ENCODE results near the gene GPR35. TPM values are rescaled to one million over a fixed set of nuclear protein-coding genes. Genes with fewer than 3 reads are reported as not detected.
A peak's percentile ranks its signal among the peaks of the same experiment; 100 is the strongest.

The GPR35 gene
- total and polyA plus RNA-seq, 2 of the 13 experiments (the other 11 are each of a cell fraction or from before 2014, with no cell fraction given), result 27.1 to 44.2 TPM

DNA sequence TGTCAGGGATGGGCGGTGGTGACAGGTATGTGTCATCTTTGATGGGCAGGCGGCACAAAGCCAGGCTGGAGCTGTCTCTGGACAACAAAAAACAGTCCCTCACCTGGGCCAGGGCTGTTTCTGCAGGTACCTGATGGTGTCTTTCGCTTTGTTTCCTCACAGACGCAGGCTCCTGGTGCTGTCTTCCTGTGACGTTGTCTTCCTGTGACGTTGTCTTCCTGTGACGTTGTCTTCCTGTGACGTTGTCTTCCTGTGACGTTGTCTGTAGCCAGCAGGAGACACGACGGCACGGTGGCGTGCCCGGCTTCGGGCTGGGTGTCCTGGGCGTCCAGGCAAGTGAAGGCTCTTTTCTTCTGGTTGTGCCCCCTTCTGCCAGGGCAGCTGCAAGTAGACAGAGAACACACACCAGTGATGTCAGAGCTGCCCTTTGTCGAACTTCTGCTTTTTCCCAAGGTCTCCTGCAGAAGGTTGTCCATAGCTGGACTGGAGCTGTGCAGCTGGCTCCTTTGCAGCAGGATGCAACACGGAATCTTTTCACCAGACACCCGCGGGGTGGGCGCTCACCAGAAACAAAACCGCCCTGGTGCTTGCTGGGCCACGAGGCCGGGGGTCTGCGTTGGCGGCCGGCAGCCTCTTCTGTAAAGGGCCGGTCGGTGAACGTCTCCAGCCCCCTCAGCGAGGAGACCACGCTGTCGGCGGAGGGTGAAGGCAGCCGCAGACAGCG is 21.1 kb downstream of the GPR35 start:
- no peak for DNase-seq (ENCODE audit: low spot score)
- Histone ChIP-seq H3K27ac (ENCODE audit: extremely low read length, insufficient read depth, low read length) (no peak overlapping the region), H2AFZ (ENCODE audit: low read length) (no peak overlapping the region), H3K36me3 (replicated peaks in 1 of 2; ENCODE audit: control insufficient read depth in 1 of 2, insufficient read depth in 2 of 2, low read length in 2 of 2) (no peaks in the 10 kb centered on the region), H3K79me2 (ENCODE audit: insufficient read depth, low read length) (no peaks in the 10 kb centered on the region), H4K20me1 (ENCODE audit: insufficient read depth, low read length) (no peaks in the 10 kb centered on the region; the same call in 1 of the 2 replicates), H3K4me2 (ENCODE audit: low read depth, low read length) (no peak overlapping the region), H3K9me3 (ENCODE audit: low read length) (peaks cover 3% of the 10 kb centered on the region), H3K4me1 (ENCODE audit: insufficient read depth, low read length) (no peaks in the 10 kb centered on the region), H3K4me3 (replicated peaks in 1 of 3; ENCODE audit: insufficient read depth in 1 of 3, low read depth in 2 of 3, low read length in 3 of 3) (no peak overlapping the region), H3K27me3 (ENCODE audit: control insufficient read depth in 1 of 2, insufficient read depth in 2 of 2, low read length in 2 of 2) (peaks cover 46 to 96% of the 10 kb centered on the region in 2 experiments), H3K9ac (ENCODE audit: insufficient read depth, low read depth, low read length) (no peak overlapping the region)
- 45% methylated on average over 30 of the region's 36 CpGs for WGBS (ENCODE audit: low lambda C conversion rate)
- TF ChIP-seq GABPA (IDR thresholded peaks at IDR 0.05; ENCODE audit: low read depth, low read length) (peak; percentile 16; the same call in 1 of the 2 replicates), GABPA (CRISPR knock-in tag; IDR thresholded peaks at IDR 0.05; ENCODE audit: low read depth) (no peak), CREB1 (IDR thresholded peaks at IDR 0.05) (peak; percentile 94), CREB1 (CRISPR knock-in tag; IDR thresholded peaks at IDR 0.05) (no peak), ZBTB21 (CRISPR knock-in tag; IDR thresholded peaks at IDR 0.05) (peak; percentile 76), E2F5 (CRISPR knock-in tag; conservative IDR thresholded peaks at IDR 0.05) (no peak), FOXK2 (IDR thresholded peaks at IDR 0.05) (no peak), HOXA3 (CRISPR knock-in tag; IDR thresholded peaks at IDR 0.05) (0 out of 2 replicates have a peak, but pooled peaks have one; percentile 31), TBL1XR1 (IDR thresholded peaks at IDR 0.05; ENCODE audit: borderline replicate concordance, low read length, partially characterized antibody) (no peak)
- in situ Hi-C loops (cut with HindIII; ENCODE audit: extremely low pct_ligation_motif_present, low pct_unique_long_range_greater_than_20kb), result no loop called here
- no TSS peak for BruUV-seq (replicated peaks)
- ChIA-PET POLR2A (no interaction called here), CTCF (ENCODE audit: low intra/inter-chr PET ratio, low total read pairs) (no interaction called here)
- ATAC-seq, result no peak
- intact Hi-C loops (cut with micrococcal nuclease; ENCODE audit: unreplicated experiment), result loop anchor here (10.0 kb wide), 1 partner anchor 132 kb away; no protein-coding TSS in a partner anchor
- FAIRE-seq, result no peak
